K562 treated with DMSO at 1 percent for 24 hours (cell line): Measurements from ENCODE around the gene SLC28A2. TPM values are rescaled to one million over a fixed set of nuclear protein-coding genes. Genes with fewer than 3 reads are reported as not detected.

Source experiments
- total RNA-seq: library from RNA; unstranded; fragments of 300-600 nt; gene quantifications from 2 replicates; pipeline ENCODE4 v1.2.3, GENCODE V29; 2022; ENCODE audit warnings: low read depth; ENCODE audit not compliant: insufficient read depth

The SLC28A2 gene, protein sequence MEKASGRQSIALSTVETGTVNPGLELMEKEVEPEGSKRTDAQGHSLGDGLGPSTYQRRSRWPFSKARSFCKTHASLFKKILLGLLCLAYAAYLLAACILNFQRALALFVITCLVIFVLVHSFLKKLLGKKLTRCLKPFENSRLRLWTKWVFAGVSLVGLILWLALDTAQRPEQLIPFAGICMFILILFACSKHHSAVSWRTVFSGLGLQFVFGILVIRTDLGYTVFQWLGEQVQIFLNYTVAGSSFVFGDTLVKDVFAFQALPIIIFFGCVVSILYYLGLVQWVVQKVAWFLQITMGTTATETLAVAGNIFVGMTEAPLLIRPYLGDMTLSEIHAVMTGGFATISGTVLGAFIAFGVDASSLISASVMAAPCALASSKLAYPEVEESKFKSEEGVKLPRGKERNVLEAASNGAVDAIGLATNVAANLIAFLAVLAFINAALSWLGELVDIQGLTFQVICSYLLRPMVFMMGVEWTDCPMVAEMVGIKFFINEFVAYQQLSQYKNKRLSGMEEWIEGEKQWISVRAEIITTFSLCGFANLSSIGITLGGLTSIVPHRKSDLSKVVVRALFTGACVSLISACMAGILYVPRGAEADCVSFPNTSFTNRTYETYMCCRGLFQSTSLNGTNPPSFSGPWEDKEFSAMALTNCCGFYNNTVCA
- total RNA-seq: not detected in 2 replicates

DNA sequence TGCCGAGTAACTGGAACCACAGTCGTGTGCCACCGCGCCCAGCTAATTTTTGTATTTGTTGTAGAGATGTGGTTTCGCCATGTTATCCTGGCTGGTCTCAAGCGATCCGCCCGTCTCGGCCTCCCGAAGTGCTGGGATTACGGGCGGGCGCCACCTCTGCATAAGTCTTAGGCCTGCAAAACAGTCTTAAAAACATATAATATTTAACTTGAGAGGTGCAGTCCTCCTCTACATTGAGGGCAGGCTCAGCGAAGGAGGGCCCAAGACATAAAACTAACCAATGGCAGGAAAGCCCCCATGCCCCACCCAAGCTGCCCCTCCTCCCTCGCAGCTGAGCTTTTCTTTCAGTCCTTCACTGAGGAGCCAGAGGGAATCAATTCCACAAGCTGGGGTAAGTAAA, at the start of gene SLC28A2:
TSS of gene SLC28A2 (plus strand) at position 347 of the 400 bp plus-strand sequence. CDS start 982 bp downstream, outside the sequence.

Other genes with a start within 250 kb of the SLC28A2 start
- gene SORD, start 229.0 kb upstream of the SLC28A2 start, total RNA-seq: 33.1 and 33.2 TPM in 2 replicates
- not detected in 2 replicates for gene DUOX2, start 138.1 kb upstream of the SLC28A2 start, total RNA-seq
- gene DUOXA2, start 137.9 kb upstream of the SLC28A2 start, total RNA-seq: not detected in 2 replicates
- gene DUOXA1, start 122.4 kb upstream of the SLC28A2 start, total RNA-seq: not detected in 2 replicates
- gene DUOX1, start 122.2 kb upstream of the SLC28A2 start, total RNA-seq: 0.23 and 0.70 TPM in 2 replicates
- gene SHF, start 64.3 kb upstream of the SLC28A2 start, total RNA-seq: 2.6 and 2.8 TPM in 2 replicates
- gene GATM, start 126.3 kb downstream of the SLC28A2 start, total RNA-seq: 1.6 and 2.1 TPM in 2 replicates